Type B pancreatic cell (in vitro differentiated cells): ENCODE data around the gene NPHP4. TPM values are rescaled to one million over a fixed set of nuclear protein-coding genes. Genes with fewer than 3 reads are reported as not detected.

Experiments
- DNase-seq: peaks from one replicate; pipeline ENCODE4 v3.0.0; 2021; ENCODE audit warnings: mixed read lengths; ENCODE audit not compliant: unreplicated experiment; ENCODE audit errors: extremely low spot score
- H3K27ac Mint-ChIP-seq: 2 replicates; pipeline ENCODE4 v1.8.0; 2021; ENCODE audit warnings: mild to moderate bottlenecking, mixed read lengths
- H3K27me3 Mint-ChIP-seq: 2 replicates; pipeline ENCODE4 v1.8.0; 2021; ENCODE audit warnings: mixed read lengths
- H3K36me3 Mint-ChIP-seq: 2 replicates; pipeline ENCODE4 v1.8.0; 2021; ENCODE audit warnings: mixed read lengths
- H3K4me1 Mint-ChIP-seq: one replicate; pipeline ENCODE4 v1.8.0; 2021; ENCODE audit warnings: mixed read lengths; ENCODE audit not compliant: unreplicated experiment
- H3K4me3 Mint-ChIP-seq: 2 replicates; pipeline ENCODE4 v1.8.0; 2021; ENCODE audit warnings: mild to moderate bottlenecking, mixed read lengths
- H3K9me3 Mint-ChIP-seq: 2 replicates; pipeline ENCODE4 v1.8.0; 2021; ENCODE audit warnings: mixed read lengths
- total RNA-seq: library from RNA; stranded (reverse); gene quantifications from 2 replicates; pipeline ENCODE4 v1.2.1, GENCODE V29; 2021; ENCODE audit warnings: low replicate concordance
- TF ChIP-seq, protein P1 (sequence below): fragments of 200-600 bp; sonication (generic); conservative IDR thresholded peaks from 2 replicates; pipeline ENCODE4 v1.5.0; 2021; ENCODE audit warnings: antibody characterized with exemption, mild to moderate bottlenecking

Gene NPHP4
- total RNA-seq, 1 donor from 2014 or later = 21.7 TPM

GRCh38 chr1:5977494-5978444 is 14.5 kb downstream of the NPHP4 start:
- Mint-ChIP-seq H3K27me3 (peaks cover 7% of the 10 kb centered on the region), H3K9me3 (no peaks in the 10 kb centered on the region), H3K27ac (no peak overlapping the region), H3K36me3 (peaks cover 16% of the 10 kb centered on the region), H3K4me3 (no peak overlapping the region), H3K4me1 (peaks cover 16% of the 10 kb centered on the region)
- TF ChIP-seq, protein P1, sequence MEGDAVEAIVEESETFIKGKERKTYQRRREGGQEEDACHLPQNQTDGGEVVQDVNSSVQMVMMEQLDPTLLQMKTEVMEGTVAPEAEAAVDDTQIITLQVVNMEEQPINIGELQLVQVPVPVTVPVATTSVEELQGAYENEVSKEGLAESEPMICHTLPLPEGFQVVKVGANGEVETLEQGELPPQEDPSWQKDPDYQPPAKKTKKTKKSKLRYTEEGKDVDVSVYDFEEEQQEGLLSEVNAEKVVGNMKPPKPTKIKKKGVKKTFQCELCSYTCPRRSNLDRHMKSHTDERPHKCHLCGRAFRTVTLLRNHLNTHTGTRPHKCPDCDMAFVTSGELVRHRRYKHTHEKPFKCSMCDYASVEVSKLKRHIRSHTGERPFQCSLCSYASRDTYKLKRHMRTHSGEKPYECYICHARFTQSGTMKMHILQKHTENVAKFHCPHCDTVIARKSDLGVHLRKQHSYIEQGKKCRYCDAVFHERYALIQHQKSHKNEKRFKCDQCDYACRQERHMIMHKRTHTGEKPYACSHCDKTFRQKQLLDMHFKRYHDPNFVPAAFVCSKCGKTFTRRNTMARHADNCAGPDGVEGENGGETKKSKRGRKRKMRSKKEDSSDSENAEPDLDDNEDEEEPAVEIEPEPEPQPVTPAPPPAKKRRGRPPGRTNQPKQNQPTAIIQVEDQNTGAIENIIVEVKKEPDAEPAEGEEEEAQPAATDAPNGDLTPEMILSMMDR = no peak
- DNase-seq = no peak

DNA sequence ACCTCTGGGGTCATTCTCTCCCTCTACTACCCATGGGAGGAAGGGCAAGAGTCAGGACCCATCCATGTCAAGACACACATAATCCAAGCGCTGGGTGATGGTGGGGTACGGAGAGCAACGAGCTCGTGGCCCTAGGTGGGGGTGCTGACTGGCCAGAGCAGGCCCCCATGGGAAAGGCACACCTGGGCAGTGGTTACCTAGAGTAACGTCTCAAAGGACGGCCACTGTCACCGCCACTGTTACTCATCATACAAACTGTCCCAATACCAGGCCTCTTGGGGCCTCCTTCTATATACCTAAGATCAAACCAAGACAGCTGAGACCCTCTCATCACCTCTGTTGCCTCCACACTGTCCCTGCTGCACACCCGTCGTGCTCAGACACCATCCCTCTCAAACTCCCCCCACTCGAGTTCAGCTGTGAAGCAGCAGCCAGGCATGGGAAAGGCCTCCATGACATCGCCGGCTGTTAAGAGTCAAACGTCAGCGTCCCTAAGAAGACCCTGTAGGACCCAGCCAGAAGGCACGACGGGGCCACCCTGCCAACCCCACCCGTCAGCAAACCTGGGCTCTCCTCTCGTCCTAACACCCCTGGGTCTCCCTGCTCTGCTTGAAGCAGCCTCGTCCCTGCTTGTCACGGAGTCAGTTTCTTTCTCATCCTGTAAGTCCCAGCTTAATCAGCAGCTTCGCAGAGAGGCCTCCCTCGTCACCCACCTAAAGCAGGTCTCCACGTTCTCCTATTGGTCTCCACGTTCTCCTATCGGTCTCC is 15.3 kb downstream of the NPHP4 start:
- H3K36me3 Mint-ChIP-seq = peaks cover 16% of the 10 kb centered on the region
- TF ChIP-seq, protein P1 = no peak
- no peak overlapping the region for H3K4me3 Mint-ChIP-seq
- H3K27ac Mint-ChIP-seq = no peak overlapping the region
- no peaks in the 10 kb centered on the region for H3K9me3 Mint-ChIP-seq
- peaks cover 10% of the 10 kb centered on the region for H3K27me3 Mint-ChIP-seq
- H3K4me1 Mint-ChIP-seq = peaks cover 20% of the 10 kb centered on the region
- DNase-seq = no peak

GRCh38 chr1:5976231-5976630 is 16.0 kb downstream of the NPHP4 start:
- H3K9me3 Mint-ChIP-seq = no peaks in the 10 kb centered on the region
- TF ChIP-seq, protein P1 = no peak
- peaks cover 16% of the 10 kb centered on the region for H3K36me3 Mint-ChIP-seq
- H3K27me3 Mint-ChIP-seq = peaks cover 14% of the 10 kb centered on the region
- H3K4me1 Mint-ChIP-seq = peaks cover 25% of the 10 kb centered on the region
- no peak overlapping the region for H3K4me3 Mint-ChIP-seq
- no peak overlapping the region for H3K27ac Mint-ChIP-seq
- no peak for DNase-seq

DNA sequence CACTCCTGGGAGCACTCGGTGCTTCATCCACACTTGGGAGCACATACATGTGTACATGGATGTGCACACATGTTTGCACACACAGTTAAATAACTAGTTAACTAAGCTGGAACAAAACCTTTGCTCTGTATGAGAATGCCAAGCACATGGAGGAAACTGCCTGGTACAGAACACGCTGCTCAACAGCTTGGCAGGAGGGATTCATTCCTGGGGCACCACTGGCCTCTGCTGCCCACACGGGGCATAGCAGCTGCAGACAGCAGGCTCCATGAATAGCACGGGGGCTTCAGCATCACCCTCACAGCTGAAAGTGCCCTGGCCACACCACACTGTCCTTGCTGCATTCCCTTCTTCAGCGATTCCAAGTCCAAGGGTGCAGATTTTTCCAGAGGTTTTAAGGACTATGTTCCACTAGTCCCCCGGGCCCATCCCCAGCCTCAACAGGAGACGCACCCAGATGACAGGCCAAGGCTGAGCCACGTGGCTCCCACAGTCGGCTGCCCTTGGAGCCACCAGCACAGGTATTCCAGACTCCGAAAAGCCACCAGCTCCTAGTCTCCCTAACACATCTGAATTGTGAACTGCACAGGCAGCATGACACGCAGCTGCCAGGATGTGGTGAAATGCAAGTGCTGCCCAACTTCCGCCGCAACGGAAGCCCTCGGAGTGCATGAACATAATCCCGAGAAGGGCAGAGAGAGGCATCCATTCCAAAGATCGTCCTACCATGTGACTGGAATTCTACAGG is 16.9 kb downstream of the NPHP4 start:
- Mint-ChIP-seq H3K4me3 (no peak overlapping the region), H3K36me3 (peaks cover 20% of the 10 kb centered on the region), H3K4me1 (peaks cover 25% of the 10 kb centered on the region), H3K27ac (no peak overlapping the region), H3K9me3 (no peaks in the 10 kb centered on the region), H3K27me3 (peaks cover 21% of the 10 kb centered on the region)
- TF ChIP-seq, protein P1 = peak; percentile 79
- DNase-seq = no peak

DNA sequence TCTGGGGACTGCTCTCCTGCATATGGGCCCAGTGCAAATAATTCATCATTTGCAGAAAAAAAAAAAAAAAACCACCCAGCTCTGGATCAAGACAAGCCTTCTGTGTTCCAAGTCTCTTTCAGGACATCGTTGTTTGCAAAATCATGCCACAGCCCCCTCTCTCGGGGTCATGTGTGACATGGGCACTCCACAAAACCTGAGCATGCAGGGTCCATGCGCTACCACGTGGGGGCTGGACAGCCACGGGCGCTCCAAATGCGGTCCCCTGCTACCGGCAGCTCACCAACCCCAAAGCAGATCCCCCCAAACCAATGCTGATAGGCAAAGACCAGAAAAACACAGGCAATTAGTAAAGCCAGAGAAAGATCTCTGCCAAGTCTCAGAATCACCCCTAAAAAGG is 17.6 kb downstream of the NPHP4 start:
- peaks cover 21% of the 10 kb centered on the region for H3K4me1 Mint-ChIP-seq
- no peak overlapping the region for H3K27ac Mint-ChIP-seq
- H3K4me3 Mint-ChIP-seq = no peak overlapping the region
- peaks cover 21% of the 10 kb centered on the region for H3K27me3 Mint-ChIP-seq
- DNase-seq = no peak
- no peaks in the 10 kb centered on the region for H3K9me3 Mint-ChIP-seq
- TF ChIP-seq, protein P1 = no peak
- H3K36me3 Mint-ChIP-seq = peaks cover 20% of the 10 kb centered on the region
